IMR-90 (cell line): ENCODE data around the gene RHOT1.

ENCODE experiments used
- BHLHE40 ChIP-seq: fragments of 150-350 bp; IDR thresholded peaks from 2 replicates; pipeline ENCODE4 v1.6.1; 2016; ENCODE audit warnings: mild to moderate bottlenecking, low read depth, low read length
- MAZ ChIP-seq: IDR thresholded peaks from 2 replicates; pipeline ENCODE4 v1.6.1; 2012; ENCODE audit warnings: low read depth, mild to moderate bottlenecking, low read length, improper control_type of control experiment, moderate library complexity, borderline replicate concordance
- RFX5 ChIP-seq: IDR thresholded peaks from 2 replicates; pipeline ENCODE4 v1.8.0; 2012; ENCODE audit warnings: low read depth, mild to moderate bottlenecking, low read length, moderate library complexity
- TF ChIP-seq, protein P1 (sequence below): conservative IDR thresholded peaks from 2 replicates; pipeline ENCODE4 v1.5.1; 2012; ENCODE audit warnings: mild to moderate bottlenecking, low read depth, low read length, improper control_type of control experiment

DNA sequence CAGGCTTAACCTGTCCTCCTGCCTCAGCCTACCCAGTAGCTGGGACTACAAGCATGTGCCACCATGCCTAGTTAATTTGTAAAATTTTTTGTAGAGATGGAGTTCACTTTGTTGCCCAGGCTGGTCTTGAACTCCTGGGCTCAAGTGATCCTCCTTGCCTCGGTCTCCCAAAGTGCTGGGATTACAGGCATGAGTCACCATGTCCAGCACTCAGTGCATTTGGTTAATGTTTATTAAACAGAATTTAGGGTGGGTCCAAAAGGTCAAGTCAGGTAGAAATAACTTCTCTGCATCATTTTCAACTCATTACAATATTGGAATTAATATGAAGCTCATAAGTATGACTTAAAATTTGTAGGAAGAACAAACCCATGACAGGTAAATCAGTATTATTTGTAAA lies 55.7 kb downstream of the RHOT1 start:
- TF ChIP-seq MAZ: no peak
- no peak for TF ChIP-seq RFX5
- TF ChIP-seq, protein P1, sequence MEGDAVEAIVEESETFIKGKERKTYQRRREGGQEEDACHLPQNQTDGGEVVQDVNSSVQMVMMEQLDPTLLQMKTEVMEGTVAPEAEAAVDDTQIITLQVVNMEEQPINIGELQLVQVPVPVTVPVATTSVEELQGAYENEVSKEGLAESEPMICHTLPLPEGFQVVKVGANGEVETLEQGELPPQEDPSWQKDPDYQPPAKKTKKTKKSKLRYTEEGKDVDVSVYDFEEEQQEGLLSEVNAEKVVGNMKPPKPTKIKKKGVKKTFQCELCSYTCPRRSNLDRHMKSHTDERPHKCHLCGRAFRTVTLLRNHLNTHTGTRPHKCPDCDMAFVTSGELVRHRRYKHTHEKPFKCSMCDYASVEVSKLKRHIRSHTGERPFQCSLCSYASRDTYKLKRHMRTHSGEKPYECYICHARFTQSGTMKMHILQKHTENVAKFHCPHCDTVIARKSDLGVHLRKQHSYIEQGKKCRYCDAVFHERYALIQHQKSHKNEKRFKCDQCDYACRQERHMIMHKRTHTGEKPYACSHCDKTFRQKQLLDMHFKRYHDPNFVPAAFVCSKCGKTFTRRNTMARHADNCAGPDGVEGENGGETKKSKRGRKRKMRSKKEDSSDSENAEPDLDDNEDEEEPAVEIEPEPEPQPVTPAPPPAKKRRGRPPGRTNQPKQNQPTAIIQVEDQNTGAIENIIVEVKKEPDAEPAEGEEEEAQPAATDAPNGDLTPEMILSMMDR: no peak
- no peak for TF ChIP-seq BHLHE40
